Coronary artery (tissue), 2 donors: ENCODE measurements around the gene GGTA1.
"Not testable (repeated sequence)": the region's sequence is repeated elsewhere in the genome, so short reads cannot be mapped to it uniquely, and the experiment has no call there.

ENCODE experiments used
- DNase-seq: peaks from one replicate; pipeline ENCODE4 v3.0.0-alpha.2; 2017; ENCODE audit warnings: low spot score
- H3K27ac ChIP-seq, 2 donors: fragments of 200-600 bp; sonication (generic); one replicate each; pipeline ENCODE4 v1.5.1; 2016 to 2019
- H3K4me3 ChIP-seq: fragments of 200-600 bp; sonication (generic); 2 replicates; pipeline ENCODE4 v1.5.1; 2016; ENCODE audit warnings: mild to moderate bottlenecking, moderate library complexity
- TF ChIP-seq, protein P1 (sequence below): fragments of 200-600 bp; sonication (generic); IDR thresholded peaks from one replicate; pipeline ENCODE4 v1.5.1; 2019; ENCODE audit warnings: antibody characterized with exemption

GGTA1 gene

DNA sequence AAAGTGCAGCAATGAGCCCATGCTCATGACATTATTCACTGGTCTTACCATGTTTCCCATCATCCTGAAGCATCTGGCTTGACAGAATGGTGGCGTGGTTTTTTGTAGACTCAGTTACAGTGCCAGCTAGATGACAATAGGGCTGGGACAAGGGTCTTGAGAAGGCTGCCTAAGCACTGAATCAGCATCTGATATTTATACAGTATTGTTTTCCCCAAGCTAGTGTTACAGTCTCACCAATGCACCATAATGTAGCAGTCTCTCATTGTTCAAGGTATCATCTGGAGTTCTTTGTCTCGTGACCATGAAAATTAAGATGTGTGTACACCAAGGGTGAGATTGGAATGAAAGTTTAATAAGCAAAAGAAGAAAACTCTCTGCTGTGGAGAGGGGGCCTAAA is 19.0 kb upstream of the GGTA1 start:
- DNase-seq, result no peak

DNA sequence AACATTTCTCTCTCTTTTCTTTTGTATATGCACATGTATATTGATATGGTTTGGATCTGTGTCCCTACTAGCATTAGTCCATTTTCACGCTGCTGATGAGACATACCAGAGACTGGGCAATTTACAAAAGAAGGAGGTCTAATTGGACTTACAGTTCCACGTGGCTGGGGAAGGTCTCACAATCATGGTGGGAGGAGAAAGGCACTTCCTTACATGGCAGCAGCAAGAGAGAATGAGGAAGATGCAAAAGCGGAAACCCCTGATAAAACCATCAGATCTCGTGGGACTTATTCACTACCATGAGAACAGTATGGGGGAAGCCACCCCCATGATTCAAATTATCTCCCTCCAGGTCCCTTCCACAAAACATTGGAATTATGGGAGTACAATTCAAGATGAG is 13.5 kb upstream of the GGTA1 start:
- not testable (repeated sequence) for H3K27ac ChIP-seq, H3K4me3 ChIP-seq, DNase-seq

More for the DNA sequence above, 19.0 kb upstream of the GGTA1 start:
- TF ChIP-seq, protein P1, sequence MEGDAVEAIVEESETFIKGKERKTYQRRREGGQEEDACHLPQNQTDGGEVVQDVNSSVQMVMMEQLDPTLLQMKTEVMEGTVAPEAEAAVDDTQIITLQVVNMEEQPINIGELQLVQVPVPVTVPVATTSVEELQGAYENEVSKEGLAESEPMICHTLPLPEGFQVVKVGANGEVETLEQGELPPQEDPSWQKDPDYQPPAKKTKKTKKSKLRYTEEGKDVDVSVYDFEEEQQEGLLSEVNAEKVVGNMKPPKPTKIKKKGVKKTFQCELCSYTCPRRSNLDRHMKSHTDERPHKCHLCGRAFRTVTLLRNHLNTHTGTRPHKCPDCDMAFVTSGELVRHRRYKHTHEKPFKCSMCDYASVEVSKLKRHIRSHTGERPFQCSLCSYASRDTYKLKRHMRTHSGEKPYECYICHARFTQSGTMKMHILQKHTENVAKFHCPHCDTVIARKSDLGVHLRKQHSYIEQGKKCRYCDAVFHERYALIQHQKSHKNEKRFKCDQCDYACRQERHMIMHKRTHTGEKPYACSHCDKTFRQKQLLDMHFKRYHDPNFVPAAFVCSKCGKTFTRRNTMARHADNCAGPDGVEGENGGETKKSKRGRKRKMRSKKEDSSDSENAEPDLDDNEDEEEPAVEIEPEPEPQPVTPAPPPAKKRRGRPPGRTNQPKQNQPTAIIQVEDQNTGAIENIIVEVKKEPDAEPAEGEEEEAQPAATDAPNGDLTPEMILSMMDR, result no peak
- Histone ChIP-seq H3K27ac (no peak overlapping the region), H3K4me3 (no peak overlapping the region)

DNA sequence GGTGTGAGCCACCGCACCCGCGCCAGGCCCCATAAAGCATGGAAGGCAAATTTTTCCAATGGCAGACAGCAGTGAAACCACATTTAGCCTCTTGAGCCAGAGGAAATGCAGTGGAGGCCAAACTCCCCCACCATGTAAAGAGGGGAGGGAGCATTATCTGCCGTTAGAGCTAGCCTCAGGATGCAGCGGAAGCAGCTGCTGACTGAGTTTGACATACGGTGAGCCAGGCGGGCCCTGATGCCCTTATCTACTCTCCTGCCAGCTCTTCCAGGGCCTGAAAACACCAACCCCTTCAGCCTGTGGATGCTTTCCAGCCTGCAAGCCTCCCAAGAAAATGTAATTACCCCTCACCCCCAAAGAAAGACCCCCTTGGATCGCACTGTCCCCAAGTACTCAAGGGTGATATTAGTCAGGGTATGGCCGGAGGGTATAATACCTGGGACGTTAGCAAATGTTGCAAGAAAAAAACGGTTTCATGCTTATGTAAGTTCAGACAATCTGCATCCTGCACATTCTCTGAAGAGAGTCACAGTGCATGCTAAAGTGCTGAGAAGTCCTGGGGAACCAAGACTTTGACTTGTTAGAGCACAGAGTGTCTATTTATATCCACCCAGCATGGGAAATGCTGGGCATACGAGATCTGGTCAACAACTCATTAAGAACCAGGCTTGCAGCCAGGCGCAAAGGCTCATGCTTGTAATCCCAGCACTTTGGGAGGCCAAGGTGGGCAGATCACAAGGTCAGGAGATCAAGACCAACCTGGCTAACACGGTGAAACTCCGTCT is 11.3 kb upstream of the GGTA1 start:
- TF ChIP-seq, protein P1, result no peak
- no peak for DNase-seq
- Histone ChIP-seq H3K4me3 (no peak overlapping the region), H3K27ac (peak overlapping the region; percentile 31 to 73)

DNA sequence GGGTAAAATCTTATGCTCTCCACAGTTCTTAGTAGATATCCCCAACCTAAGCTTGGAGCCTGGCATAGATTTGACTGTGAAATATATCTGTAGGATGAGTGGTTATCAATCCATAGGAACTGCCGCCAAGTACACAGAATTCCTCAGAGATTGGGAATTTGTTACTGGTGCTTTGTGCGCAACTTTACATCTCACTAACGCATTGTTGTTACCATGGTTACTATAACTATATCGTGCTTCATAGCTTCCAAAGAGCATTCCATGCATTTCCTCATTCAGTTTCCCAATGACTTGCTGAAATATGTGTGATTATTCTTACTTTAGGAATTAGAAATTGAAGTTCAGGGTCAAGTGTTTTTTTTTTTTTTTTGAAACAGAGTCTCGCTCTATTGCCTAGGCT is 9.5 kb upstream of the GGTA1 start:
- H3K4me3 ChIP-seq, result no peak overlapping the region
- no peak overlapping the region for H3K27ac ChIP-seq
- DNase-seq, result no peak
- TF ChIP-seq, protein P1, result no peak

DNA sequence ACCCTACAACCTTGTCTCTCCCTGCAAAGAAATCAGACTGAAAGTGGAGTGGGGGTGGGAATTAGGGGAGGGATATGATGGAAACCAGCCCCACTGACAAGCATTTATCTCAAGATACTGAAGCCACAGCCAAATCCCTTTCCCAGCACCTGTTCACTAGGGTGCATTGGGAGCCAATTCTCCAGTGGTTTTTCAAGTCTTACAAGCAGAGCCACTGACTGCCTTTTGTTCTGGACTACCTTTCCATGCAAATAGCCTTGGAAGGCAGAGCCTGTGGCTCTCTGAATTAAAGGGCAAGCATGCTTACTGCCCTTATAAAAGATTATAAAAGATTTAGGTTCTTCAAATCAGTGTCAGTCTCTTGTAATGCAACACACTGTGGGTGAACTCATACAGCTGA is 8.8 kb upstream of the GGTA1 start:
- DNase-seq, result no peak
- no peak overlapping the region for H3K27ac ChIP-seq
- H3K4me3 ChIP-seq, result no peak overlapping the region
- TF ChIP-seq, protein P1, result no peak

DNA sequence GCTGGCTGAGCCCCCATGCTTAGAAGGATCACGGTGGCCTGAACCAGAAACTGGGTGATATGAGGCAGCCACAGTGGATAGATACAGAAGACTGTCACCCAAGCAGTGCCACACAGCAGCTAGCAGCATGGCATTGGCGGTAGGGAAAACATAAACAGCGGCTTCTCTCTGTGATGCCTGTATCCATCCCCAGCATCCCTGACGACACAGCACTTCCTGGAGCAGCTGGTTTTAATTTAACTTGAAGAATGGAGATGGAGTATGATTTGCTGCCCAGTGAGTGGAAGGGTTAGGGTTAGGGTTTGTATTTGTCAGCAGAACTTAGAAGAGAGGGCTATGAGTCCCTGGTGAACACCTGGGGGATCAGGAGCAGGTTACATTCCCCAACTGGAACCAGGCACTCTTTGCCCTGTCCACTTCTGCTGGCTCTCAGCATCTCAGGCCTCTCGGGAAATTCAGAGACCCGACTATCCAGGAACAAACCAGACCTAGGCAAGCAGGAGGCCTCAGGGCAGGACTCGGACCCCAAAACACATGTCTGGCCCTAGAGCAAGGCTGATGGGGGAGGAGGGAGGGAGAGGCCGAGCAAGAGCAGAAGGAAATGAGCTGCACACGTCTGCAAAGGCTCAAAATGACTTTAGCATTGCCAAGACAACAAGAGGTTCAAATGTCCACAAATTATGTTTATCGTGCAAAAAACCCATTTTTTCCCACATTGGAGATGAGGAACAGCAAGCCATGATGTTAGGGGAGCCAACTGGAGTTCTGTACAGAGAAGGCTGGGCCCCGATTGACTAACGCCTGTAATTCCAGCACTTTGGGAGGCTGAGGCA is 6.5 kb upstream of the GGTA1 start:
- no peak overlapping the region for H3K4me3 ChIP-seq
- H3K27ac ChIP-seq, result peak overlapping the region in 1 of 2 donors; percentile 22
- no peak for DNase-seq
- TF ChIP-seq, protein P1, result no peak

DNA sequence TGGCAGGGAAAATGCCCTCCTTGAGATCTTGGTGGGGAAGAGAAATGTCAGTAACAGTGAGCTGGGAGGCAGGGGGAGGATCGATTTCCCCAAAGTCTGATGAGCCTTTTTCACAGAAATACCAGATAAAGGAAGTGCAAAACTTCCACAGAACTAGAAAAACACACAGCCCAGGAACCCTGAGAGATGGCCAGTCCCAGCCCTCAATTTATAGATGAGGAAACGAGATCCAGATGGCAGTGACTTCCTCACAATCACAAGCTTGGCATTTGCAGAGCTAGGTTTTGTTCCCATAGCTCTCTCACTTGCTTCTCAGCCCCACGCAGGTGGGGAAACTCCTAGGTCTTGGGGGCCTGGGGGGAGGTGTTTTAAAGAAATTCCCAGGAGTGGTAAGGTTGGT is 3.8 kb upstream of the GGTA1 start:
- no peak for DNase-seq
- H3K4me3 ChIP-seq, result peak overlapping the region; percentile 31
- peak overlapping the region; percentile 18 to 78 for H3K27ac ChIP-seq
- TF ChIP-seq, protein P1, result no peak
